Measurements from ENCODE around the gene KLHL5.
"Not testable (repeated sequence)": the region's sequence is repeated elsewhere in the genome, so short reads cannot be mapped to it uniquely, and the experiment has no call there.

KLHL5 gene

DNA sequence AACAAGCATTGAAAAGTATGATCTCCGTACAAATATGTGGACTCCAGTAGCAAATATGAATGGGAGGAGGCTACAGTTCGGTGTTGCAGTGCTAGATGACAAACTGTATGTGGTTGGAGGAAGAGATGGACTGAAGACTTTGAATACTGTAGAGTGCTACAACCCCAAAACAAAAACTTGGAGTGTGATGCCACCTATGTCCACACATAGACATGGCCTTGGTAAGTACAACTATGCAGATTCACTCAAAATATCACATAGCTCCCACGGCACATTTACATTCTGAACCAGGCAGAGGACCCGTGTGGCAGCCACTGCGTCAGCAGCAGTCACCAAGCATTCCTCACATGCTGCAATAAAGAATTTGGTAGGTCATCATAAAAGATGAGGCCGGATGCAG, 41.3 kb downstream of the KLHL5 start:
- DNase-seq (ENCODE audit: low spot score): peak; percentile 5

DNA sequence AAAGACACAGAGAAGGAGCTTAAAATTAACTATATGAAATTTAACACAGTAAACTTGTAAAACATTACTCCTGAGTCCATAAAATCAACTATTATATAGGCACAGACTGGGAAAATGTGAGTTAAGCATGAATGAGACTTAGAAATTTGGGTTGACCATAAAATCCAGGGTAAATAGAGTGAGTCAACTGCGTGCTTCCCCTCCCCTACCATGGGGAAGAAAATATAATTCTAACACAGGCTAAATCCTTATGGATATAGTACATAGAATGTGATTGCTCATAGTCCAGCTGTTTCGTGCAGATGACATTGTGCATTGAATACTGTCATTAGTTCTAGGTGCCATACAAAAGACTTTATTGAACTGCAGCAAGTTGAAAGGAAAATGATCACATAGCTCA, 42.2 kb downstream of the KLHL5 start:
- DNase-seq (ENCODE audit: low spot score): no peak

DNA sequence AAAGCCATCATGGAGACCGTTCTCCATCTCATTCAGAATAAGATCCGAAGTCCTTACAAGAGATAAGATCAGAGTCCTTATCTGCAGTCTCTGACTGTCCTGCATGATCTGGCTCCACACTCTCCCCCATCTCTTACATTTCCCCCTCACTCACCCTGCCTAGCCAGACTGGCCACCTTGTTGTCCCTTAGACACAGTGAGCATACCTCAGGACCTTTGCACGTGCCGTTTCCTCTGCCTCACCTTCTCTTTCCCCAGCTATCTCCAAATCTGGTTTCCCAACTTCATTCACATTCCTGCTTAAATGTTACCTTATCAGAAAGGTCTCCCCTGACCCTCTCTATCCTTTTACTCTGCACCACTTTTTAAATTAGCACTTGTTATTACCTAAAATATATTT, 44.0 kb downstream of the KLHL5 start:
- DNase-seq (ENCODE audit: low spot score): no peak

GRCh38 chr4:39114436-39114835, 52.4 kb downstream of the KLHL5 start:
- no peak for DNase-seq (ENCODE audit: low spot score)

DNA sequence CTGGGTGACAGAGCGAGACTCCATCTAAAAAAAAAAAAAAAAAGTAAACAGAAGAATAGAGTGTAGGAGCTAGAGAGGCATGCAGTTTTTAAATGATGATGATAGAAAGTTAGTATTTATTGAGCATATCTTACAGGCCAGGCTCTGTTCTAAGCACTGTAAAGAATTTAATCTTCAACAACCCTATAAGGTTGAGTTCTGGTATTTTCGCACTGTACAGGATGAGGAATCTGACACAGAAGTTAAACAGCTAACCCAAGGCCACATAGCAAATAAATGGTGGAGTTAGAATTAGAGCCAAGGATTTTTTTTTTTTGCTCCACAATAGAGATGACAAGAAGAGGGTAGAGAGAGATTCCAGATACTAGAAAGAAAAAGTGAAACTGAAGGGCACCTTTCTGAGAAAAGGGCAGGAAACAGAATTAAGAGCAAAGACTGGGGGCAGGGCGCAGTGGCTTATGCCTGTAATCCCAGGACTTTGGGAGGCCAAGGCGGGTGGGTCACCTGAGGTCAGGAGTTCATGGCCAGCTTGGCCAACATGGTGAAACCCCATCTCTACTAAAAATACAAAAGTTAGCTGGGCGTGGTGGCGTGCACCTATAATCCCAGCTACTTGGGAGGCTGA, 56.1 kb downstream of the KLHL5 start:
- DNase-seq (ENCODE audit: low spot score): no peak

DNA sequence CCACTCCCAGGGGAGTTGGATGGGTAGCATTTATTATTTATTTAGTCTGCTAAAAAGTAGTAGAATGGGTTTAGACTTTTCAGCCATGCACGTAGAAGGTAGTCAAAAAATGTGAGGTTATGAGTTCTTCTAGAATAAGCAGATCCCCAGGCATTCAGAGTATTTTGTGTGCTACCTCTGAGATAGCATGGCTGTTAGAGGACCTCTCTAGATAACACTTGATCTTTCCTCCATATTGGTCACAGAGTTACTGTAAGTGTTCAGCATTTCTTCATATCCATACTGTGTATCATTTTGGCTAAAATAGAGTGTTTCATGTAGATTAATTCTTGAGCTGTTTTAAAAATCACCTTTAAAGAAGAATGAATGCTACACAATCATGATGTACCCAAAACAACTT, 58.4 kb downstream of the KLHL5 start:
- DNase-seq (ENCODE audit: low spot score): no peak

DNA sequence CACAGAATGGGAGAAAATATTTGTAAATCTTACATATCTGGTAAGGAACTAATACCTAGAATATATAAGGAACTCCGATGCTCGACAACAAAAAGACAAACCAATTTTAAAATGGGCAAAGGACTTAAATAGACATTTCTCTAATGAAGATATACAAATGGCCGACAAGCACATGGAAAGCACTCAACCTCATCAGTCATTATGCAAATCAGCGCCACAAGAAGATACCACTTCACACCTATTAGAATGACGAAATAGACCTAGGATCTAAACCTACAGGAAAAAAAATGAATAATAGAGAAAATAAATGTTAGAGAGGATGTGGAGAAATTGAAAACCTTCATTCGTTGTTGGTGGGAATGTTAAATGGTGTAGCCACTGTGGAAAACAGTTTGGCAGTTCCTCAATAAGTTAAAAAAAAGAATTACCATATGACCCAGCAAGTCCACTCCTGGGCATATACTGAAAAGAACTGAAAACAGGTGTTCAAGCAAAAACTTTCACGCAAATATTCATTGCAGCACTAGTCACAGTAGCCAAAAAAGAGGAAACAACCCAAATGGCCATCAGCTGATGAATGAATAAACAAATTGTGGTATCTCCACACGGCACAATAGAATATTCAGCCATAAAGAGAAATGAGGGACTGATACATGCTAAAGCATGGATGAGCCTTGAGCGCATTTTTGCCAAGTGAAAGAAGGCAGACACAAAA, 63.0 kb downstream of the KLHL5 start:
- no peak for DNase-seq (ENCODE audit: low spot score)

- DNase-seq (ENCODE audit: low spot score): no peak
These were observed 63.6 kb downstream of the KLHL5 start for GRCh38 chr4:39125600-39125985.

DNA sequence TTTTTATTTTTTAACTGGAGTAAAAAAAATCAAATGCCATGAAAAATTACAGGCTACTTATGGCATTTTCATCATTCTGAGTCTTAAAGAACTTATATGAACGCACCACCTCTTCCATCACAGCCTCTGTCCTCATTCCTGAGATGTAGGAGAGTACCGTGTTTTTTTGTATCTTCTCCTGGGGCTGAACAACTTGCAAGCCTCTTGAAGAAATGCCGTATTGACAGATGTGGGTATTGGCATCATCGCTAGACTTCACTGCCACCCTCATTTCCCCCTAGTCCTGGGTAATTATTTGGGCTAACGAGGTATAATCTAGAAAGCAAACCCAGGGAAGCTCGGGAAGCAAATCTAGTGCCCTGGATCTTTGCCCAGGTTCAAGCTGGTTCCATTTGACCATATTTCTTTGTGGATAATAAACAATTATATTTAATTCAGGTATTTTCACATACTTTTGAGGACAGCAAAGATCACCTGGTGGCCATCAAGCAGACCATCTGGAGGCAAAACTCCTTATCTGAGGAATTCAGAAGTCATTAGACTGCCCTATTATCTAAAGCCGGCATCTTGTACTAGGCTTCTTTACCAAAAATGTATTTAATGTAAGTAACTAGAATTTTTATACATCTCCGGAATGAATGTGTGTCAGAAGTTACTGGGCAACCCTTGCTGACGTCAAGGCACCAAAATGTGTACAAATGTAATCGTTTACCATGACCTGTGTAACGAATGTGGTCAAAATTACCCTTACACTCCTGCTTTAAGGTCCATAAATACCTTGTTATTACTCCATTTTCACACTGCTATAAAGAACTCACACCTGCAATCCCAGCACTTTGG, 64.4 kb downstream of the KLHL5 start:
- no peak for DNase-seq (ENCODE audit: low spot score)

DNA sequence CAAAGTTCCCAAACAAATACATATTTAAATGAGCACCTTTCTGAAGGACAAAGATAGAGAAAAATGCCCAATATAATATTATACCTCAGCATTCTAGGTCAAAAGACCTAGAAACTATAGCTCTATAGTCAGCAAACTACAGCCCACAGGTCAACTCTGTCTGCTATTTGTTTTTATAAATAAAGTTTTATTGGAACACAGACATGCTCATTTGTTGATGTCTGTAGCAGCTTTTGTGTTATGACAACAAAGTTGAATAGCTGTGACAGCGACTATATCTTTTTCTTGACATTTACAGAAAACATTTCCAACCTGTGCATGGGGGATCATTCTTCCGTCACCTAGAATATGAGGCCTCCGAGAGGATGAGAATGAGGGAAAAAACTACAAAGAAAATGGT, 71.6 kb downstream of the KLHL5 start:
- DNase-seq (ENCODE audit: low spot score): no peak

DNA sequence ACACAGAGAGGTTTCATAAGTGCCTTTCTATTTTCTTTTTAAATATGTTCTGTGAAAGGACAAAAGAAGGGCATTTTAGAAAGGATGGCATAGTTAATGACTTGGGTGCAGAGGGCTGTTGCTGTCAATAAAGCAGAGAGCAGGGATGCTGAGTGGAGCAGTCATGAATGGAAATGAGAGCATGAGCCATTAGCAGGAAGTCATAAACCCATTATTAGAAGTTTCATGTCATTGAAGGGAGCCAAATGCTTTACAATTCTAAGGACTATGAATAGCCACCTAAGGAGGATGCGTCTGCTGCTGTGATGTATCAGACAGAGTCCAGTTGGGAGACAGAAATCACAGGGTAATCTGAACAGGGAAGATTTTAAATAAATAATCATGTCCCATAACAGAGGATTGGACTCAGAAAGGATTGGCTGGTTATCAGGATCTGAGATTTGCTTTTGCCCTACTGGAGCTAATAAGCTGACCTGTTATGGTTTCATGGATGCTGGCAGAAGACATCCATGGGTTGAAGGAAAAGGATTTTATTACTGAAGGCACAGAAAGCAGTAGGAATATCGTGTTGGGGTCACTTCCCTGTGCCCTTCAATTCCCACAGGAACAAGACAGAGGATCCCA, 72.8 kb downstream of the KLHL5 start:
- DNase-seq (ENCODE audit: low spot score): no peak

- DNase-seq (ENCODE audit: low spot score): not testable (repeated sequence)
These were observed 76.2 kb downstream of the KLHL5 start for GRCh38 chr4:39138227-39138626.

DNA sequence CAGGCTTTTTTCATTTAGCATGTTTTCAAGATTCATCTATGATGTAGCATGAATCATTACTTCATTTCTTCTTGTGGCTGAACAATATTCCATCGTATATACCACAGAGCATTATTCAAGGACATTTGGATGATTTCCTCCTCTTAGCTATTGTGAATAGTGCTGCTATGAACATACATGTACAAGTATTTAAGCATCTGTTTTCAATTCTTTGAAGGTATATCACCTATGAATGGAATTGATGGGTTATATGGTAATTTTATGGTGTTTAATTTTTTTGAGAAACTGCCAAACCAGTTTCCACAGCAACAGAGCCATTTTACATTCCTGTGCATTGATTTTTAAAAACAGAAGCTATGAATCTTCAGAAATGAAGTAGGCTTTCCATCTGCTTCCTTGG, 84.2 kb downstream of the KLHL5 start:
- peak; percentile 15 for DNase-seq (ENCODE audit: low spot score)

GRCh38 chr4:39154009-39154408, 92.0 kb downstream of the KLHL5 start:
- no peak for DNase-seq (ENCODE audit: low spot score)

DNA sequence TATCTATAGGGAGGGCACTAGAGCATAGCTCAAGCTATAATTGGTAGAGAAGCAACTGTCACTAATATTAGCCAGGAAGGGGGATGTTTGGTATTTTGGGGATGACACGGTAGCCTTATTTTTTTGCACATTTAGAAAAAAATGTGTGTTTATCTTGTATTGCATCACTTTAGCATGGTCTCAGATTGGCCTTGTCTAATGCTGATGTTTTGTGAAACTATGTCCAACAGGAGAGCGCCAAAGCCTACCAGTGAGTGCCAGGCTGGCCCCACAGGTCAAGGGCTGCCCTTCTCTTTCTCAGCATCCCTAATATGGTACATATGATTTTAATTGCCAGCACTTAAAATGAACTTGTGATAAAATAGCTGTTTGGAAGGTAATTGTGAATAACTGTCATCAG, 95.5 kb downstream of the KLHL5 start:
- DNase-seq (ENCODE audit: low spot score): no peak

DNA sequence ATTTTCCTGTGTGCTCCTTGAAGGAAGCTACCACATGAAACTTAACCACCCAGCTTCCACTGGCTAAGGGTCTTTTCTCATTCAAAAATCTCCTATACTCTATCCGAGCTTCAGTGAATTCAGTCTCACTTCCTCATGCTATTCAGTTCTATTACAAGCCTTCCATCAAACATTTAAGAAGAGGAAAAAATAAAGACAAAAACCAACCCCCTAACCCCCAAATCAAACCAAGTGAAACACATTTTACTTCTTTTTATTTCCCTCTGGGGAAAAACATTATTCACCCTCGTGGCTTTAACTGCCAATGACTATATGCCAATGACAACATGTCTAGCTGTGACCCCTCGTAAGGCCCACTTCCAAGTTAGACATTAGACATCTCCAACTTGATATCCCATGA, 104.1 kb downstream of the KLHL5 start:
- no peak for DNase-seq (ENCODE audit: low spot score)

DNA sequence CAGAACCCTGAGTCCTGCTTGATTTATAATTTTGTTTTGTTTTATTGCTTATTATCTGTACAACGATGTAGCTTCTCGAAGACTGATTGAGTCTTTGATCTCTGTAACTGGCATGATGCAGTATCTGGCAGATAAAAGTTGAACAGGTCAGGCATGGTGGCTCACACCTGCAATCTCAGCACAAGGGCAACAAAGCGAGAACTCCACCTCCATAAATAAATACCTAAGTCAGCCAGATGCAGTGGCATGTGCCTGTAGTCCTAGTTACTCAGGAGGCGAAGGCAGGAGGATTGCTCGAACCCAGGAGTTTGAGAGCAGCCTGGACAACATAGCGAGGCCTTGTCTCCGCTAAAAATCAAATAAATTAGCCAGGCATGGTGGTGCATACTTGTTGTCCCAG, 104.6 kb downstream of the KLHL5 start:
- no peak for DNase-seq (ENCODE audit: low spot score)

- DNase-seq (ENCODE audit: low spot score): no peak
These were observed 107.4 kb downstream of the KLHL5 start for GRCh38 chr4:39169426-39169825.

- no peak for DNase-seq (ENCODE audit: low spot score)
These were observed 108.3 kb downstream of the KLHL5 start for GRCh38 chr4:39170301-39170700.
